ENCODE data around the gene TAF8.

Gene TAF8

GRCh38 chr6:42118162-42119001, 68.1 kb downstream of the TAF8 start:
- FAIRE-seq (no peak), DNase-seq (ENCODE audit: insufficient read length, low spot score) (no peak)

GRCh38 chr6:42120895-42121865, 70.9 kb downstream of the TAF8 start:
- FAIRE-seq, result no peak
- DNase-seq (ENCODE audit: insufficient read length, low spot score), result no peak

GRCh38 chr6:42123379-42124103, 73.2 kb downstream of the TAF8 start:
- DNase-seq (ENCODE audit: insufficient read length, low spot score), result no peak
- no peak for FAIRE-seq

- FAIRE-seq (no peak), DNase-seq (ENCODE audit: insufficient read length, low spot score) (no peak)
These were observed 74.0 kb downstream of the TAF8 start for GRCh38 chr6:42124223-42124836.

GRCh38 chr6:42125231-42125630, 74.9 kb downstream of the TAF8 start:
- no peak for DNase-seq (ENCODE audit: insufficient read length, low spot score)
- no peak for FAIRE-seq

GRCh38 chr6:42125663-42126062, 75.3 kb downstream of the TAF8 start:
- no peak for FAIRE-seq

GRCh38 chr6:42128460-42129359, 78.4 kb downstream of the TAF8 start:
- DNase-seq (ENCODE audit: insufficient read length, low spot score) (no peak), FAIRE-seq (no peak)

More at GRCh38 chr6:42125663-42126062, 75.3 kb downstream of the TAF8 start:
- DNase-seq (ENCODE audit: insufficient read length, low spot score), result no peak

- no peak for FAIRE-seq
- DNase-seq (ENCODE audit: insufficient read length, low spot score), result no peak
These were observed 79.0 kb downstream of the TAF8 start for GRCh38 chr6:42129360-42129676.

GRCh38 chr6:42131531-42131930, 81.2 kb downstream of the TAF8 start:
- DNase-seq (ENCODE audit: insufficient read length, low spot score) (no peak), FAIRE-seq (no peak)

- no peak for DNase-seq (ENCODE audit: insufficient read length, low spot score)
- no peak for FAIRE-seq
These were observed 83.6 kb downstream of the TAF8 start for GRCh38 chr6:42133926-42134325.

GRCh38 chr6:42135161-42135560, 84.8 kb downstream of the TAF8 start:
- FAIRE-seq (no peak), DNase-seq (ENCODE audit: insufficient read length, low spot score) (no peak)

- FAIRE-seq, result no peak
These were observed 85.4 kb downstream of the TAF8 start for GRCh38 chr6:42135722-42136121.

GRCh38 chr6:42136508-42137193, 86.3 kb downstream of the TAF8 start:
- peak; percentile 52 for DNase-seq (ENCODE audit: insufficient read length, low spot score)
- no peak for FAIRE-seq

More at GRCh38 chr6:42135722-42136121, 85.4 kb downstream of the TAF8 start:
- DNase-seq (ENCODE audit: insufficient read length, low spot score), result no peak
